GM21786 (cell line): ENCODE results near the gene CDK12.
"Not testable (repeated sequence)": the region's sequence is repeated elsewhere in the genome, so short reads cannot be mapped to it uniquely, and the experiment has no call there.

Source experiments
- ATAC-seq: cut with Tn5 transposase; IDR thresholded peaks from one replicate; pipeline ENCODE4 v1.9.1; 2021; ENCODE audit not compliant: unreplicated experiment

CDK12 gene

DNA sequence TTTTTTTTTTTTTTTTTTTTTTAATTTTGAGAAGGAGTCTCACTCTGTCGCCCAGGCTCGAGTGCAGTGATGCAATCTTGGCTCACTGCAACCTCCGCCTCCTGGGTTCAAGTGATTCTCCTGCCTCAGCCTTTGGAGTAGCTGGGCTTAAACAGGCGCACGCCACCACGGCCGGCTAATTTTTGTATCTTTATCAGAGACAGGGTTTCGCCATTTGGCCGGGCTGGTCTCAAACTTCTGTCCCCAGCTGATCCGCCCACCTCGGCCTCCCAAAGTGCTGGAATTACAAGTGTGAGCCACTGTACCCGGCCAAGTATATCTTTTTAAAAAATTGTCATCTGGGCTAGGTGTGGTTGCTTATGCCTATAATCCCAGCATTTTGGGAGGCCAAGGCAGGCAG, 35.6 kb downstream of the CDK12 start:
- ATAC-seq: not testable (repeated sequence)

DNA sequence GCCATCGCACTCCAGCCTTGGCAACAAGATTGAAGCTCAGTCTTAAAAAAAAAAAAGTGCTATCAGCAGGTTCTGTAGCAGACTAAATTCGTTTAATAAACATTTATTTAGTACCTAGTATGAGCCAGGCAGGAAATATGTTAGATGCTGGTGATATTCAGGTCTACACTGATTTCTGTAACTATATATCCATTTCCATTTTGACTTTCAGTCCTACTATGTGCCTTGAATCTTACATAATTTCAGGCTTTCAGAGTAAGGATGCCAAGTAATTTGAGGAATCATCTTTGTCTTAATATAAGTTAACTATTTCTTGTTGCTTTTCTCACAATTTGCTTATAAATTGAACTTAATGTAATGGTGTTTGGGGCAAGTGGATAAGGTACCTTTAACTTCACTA, 46.2 kb downstream of the CDK12 start:
- ATAC-seq: no peak

DNA sequence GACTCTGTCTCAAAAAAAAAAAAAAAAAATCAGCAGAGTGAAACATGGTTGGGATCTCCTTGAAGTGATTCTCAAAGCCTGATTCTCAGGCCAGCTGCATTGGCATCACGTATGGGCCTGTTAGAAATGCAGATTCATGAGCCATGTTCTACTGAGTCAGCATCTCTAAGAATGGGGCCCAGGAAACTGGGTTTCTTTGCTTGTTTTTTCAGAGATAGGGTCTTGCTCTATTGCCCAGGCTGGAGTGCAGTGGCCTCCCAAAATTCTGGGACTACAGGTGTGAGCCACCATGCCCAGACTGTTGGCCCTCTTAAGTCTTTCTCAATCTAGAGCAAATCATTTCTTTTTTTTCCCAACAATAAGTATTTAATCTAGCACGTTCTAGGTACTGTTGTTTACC, 47.7 kb downstream of the CDK12 start:
- no peak for ATAC-seq

DNA sequence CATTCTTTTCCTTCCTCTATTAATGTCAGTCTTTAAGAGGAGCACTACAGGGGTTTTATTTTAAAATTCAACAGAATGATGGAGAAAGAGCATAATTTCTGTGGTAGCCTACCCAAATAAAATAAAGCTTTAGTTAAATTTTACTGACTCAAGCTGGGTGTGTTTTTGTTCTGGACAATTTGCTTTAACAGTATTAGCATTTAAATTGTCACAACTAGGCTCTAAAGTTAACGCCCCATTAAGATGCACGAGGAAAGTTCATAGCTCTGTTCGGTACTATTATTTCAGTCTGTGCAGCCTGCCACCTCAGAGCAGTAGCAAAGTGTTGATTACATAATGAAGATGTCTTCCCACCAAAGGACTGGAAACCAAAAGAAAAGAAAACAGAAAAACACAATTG, 52.0 kb downstream of the CDK12 start:
- ATAC-seq: no peak

DNA sequence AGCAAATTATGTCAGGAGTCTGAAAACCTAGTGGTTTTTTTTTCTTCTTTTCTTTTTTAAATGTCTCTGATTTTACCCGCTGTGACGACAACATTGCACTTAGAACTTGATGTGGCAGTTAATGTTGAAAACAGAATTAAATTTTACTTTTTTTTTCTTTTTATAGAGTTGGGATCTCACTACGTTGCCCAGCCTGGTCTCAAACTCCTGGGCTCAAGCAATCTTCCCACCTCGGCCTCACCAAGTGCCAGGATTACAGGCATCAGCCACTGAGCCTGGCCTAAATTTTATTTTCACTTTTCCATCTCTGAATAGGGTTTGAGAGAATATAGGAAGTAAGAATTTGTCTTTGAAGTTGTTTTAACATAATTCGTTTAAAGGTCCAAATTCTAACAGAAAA, 52.6 kb downstream of the CDK12 start:
- no peak for ATAC-seq

DNA sequence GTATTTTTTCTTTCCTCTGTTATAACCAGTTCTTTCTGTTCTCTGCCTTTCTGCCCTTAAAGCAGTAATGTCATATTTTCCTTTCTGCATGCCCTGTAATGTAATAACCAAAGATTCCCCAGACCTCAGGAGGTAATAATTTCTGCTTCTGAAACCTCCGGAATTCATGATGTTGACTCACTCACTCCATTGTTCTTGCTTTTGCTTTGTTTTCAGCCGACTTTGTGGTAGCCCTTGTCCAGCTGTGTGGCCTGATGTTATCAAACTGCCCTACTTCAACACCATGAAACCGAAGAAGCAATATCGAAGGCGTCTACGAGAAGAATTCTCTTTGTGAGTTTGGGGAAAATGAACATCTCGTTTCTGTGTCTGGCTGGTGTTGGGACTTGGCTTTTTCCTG, 55.9 kb downstream of the CDK12 start:
- no peak for ATAC-seq

DNA sequence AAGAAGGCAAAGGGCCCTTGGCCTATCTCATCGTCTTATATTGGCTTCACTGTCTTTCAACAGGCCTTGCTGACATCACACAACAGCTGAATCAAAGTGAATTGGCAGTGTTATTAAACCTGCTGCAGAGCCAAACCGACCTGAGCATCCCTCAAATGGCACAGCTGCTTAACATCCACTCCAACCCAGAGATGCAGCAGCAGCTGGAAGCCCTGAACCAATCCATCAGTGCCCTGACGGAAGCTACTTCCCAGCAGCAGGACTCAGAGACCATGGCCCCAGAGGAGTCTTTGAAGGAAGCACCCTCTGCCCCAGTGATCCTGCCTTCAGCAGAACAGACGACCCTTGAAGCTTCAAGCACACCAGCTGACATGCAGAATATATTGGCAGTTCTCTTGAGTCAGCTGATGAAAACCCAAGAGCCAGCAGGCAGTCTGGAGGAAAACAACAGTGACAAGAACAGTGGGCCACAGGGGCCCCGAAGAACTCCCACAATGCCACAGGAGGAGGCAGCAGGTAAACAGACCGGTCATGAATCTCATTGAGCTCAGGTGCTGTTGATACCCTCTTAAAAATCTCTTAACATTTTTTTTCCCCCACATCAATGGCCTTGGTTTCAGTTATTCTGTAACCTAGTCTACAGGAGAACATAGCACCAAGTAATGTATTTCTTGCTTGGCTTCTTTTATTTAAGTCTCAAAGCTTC, 64.7 kb downstream of the CDK12 start:
- ATAC-seq: no peak

DNA sequence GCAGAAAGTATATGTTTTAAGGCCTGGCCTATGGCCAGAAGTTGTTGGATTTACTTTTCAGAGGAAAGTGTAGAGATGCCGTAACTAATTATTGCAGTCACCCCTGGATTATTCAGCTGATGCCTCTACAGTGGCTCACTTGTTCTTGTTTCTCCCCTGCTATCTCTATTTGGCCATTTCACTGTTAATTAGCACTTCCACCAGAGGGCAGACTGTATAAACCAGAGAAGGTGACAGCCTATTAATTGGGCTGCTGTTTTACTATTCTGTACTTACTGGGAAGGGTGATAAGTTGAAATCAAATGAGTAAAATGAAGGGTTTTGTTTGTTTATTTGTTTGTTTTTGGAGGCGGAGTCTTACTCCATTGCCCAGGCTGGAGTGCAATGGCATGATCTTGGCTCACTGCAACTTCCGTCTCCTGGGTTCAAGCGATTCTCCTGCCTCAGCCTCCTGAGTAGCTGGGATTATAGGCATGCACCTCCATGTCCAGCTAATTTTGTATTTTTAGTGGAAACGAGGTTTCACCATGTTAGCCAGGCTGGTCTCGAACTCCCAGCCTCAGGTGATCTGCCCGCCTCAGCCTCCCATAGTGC, 66.0 kb downstream of the CDK12 start:
- no peak for ATAC-seq

DNA sequence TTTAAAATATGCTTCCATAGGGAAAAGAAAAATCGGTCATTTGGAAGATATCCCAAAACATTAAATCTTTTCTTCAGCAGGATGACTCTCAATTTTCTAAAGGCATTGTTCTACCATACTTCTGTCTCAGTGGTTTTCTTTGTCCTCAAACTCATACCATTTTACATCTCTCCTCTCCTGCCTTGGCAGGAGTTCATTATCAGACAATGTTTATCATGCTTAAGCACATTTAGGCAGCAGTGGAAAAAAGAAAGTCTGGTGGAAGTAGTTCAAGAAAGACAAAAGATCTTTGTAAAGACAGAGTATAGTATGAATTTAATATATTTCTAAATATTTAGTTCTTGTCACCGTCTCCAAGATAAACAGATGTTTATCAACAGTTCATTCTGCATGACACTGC, 68.2 kb downstream of the CDK12 start:
- ATAC-seq: no peak

DNA sequence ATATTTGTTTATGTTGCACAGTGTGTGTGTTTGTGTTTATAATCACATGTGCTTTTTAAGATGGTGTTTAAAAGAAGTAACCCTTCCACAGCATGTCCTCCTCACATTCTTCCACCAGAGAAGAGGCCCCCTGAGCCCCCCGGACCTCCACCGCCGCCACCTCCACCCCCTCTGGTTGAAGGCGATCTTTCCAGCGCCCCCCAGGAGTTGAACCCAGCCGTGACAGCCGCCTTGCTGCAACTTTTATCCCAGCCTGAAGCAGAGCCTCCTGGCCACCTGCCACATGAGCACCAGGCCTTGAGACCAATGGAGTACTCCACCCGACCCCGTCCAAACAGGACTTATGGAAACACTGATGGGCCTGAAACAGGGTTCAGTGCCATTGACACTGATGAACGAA, 69.2 kb downstream of the CDK12 start:
- no peak for ATAC-seq

DNA sequence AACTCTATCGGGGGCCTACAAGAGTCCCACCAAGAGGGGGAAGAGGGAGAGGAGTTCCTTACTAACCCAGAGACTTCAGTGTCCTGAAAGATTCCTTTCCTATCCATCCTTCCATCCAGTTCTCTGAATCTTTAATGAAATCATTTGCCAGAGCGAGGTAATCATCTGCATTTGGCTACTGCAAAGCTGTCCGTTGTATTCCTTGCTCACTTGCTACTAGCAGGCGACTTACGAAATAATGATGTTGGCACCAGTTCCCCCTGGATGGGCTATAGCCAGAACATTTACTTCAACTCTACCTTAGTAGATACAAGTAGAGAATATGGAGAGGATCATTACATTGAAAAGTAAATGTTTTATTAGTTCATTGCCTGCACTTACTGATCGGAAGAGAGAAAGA, 70.0 kb downstream of the CDK12 start:
- no peak for ATAC-seq

DNA sequence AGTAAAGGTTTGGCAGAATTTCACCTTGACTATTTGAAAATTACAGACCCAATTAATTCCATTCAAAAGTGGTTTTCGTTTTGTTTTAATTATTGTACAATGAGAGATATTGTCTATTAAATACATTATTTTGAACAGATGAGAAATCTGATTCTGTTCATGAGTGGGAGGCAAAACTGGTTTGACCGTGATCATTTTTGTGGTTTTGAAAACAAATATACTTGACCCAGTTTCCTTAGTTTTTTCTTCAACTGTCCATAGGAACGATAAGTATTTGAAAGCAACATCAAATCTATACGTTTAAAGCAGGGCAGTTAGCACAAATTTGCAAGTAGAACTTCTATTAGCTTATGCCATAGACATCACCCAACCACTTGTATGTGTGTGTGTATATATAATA, 72.6 kb downstream of the CDK12 start:
- ATAC-seq: no peak

DNA sequence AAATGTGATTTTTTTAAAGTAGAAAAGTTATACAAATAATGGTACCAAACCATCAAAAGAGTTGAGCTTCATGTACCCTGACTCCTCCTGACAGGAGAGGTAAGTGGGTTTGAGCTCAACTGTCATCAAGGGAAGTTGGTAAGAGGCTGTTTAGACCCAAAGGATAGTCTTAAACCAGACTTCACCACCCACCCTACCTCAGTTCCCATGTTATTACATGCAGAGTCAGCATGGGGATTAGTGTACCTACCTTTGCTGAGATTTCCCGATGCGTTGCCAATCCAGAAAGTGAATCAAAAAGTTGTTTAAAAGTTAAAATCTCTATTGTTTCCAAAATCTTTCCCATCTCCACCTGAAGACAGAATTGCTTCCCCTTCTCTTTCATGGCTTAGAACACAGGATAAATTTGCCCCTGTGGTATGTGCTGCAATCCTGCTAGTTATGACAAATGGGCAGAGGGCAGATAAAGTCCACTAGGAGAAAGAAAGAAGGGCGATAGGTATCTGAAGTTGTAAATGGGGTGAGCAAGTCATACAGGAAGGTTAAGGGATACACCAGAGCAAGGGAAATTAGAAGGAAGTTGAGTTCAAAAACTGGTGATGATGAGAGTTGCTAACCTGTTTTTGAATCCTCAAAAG, 73.6 kb downstream of the CDK12 start:
- no peak for ATAC-seq

DNA sequence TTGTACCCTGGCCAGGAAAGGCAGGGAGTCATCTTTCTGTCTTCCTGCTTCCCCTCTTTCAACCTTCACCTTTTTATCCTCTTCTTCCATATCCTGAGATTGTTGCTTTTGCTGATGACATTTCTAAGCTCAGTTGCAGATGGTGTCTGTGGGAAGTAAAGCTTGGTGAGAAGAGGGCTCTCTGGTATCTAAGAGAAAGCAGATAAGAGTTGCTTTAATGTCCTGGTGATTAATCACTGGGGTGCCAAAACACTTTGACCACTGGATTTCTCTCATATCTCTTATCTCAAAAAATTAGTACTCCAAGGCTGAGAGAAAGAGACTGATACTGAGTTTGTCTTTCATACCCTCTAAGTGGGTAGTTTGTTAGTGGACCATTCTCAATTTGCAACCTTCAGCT, 75.2 kb downstream of the CDK12 start:
- no peak for ATAC-seq

DNA sequence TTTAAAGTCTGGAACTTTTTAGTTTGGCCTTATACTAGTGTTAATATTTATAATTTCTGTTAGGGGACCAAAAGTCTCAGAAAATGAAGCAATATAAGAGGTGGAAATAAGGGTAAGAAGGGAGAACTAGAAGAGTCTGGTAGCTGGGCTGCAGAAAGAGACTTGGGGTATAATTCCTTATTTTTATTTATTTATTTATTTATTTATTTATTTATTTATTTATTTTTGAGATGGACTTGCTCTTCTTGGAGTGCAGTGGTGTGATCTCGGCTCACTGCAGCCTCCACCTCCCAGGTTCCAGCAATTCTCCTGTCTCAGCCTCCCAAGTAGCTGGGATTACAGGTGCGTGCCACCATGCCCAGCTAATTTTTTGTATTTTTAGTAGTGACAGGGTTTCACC, 76.1 kb downstream of the CDK12 start:
- ATAC-seq: not testable (repeated sequence)

DNA sequence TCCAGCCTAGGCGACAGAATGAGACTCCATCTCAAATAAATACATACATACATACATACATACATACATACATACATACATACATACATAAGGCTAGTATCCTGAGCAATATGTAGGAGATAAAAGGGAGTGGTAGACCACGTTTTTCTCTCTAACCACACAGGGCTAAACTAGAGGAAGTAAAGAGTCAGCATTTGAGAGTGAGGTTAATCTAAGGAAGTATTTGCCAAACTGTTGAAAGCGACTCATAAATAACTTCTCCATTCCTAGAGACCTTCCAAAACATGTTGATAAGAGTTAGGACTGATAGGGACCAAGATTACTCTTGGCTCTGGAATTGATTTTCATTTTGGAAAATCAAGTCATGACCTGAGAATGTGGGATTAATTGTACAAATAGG, 77.6 kb downstream of the CDK12 start:
- ATAC-seq: no peak

DNA sequence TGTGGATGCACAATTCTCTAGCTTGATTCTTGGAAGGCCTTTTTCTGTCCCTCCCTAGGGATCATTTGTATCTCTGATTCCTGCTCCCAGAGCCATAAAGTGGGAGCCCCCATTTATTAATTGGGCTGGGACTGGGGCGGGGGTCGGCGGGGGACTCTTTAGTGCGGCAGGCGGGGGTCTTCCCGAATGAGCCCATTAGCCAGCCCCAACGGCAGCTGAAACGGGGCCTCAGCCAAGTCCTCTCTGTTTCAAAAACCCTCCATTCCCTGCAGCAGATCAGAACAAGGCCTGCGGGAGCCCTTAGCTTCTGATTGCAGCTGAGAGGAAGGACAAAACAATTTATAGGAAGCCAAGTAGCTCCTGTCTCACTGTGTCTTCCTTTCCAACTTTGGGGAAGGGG, 79.3 kb downstream of the CDK12 start:
- no peak for ATAC-seq

DNA sequence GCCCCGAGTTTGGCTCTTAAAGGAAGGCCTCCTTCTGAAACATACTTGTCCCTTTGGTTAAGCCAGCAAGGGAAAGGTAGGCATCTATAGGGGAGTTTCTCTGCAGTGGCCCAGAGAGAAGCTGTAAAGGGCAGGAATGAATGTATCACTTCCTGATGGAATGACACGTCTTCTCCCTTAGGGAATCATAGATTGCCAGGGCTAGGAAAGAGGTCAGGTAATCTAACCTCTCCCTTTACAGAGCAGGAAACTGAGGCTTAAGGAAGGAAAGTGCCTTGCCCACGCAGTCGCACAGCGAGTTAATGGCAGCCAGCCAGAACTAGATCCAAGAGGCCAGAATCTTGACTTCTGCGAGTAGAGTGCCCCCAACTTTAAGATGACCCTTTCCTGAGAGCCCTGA, 80.4 kb downstream of the CDK12 start:
- no peak for ATAC-seq

DNA sequence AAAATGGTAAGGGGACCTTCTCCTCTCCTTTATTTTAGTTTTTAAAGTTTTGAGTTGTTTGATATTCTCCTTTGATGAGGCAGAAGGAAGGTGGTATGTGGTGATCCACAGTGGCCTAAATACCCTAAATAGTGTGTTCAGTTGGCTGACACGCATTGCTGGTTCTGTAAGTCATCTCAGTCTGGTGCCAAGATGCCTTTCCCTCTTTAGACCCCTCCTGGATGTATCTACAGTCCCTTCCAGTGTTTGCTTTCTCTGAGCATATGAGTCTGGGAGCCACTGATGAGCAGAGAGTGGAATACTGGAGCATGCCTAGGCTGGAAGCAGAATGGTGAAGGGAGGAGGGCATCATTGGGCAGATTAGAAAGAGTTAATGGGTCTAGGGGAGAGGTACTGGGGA, 81.9 kb downstream of the CDK12 start:
- ATAC-seq: no peak

DNA sequence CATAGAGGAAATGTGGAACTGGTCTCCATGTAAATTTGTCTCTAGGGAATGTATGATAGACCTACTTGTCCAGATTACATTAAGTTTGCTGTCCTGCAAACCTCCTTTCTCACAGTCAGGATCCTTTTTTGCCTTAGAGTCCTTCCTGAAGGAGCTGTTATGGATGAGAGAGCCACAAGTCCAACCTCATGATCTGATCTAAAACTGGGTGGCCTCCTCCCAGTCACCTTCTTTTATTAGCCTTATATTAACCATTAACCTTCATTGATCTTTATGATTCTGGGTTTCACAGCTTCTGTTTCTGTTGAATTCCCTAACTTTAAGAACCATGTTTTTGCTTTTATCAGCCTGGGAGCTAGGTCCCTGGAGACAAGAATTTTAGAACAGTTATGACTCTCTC, 82.4 kb downstream of the CDK12 start:
- no peak for ATAC-seq

DNA sequence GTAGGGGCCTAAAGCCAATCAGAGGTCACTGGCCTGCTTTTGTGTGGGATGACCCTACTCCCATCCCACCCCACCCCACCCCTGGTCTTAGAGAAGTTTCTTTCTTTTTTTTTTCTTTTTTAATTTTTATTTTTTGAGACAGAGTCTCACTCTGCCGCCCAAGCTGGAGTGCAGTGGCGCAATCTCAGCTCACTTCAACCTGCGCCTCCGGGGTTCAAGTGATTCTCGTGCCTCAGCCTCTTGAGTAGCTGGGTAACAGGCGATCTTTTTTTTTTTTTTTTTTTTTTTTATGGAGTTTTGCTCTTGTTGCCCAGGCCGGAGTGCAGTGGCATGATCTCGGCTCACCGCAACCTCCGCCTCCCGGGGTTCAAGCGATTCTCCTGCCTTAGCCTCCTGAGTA, 83.1 kb downstream of the CDK12 start:
- ATAC-seq: not testable (repeated sequence)

DNA sequence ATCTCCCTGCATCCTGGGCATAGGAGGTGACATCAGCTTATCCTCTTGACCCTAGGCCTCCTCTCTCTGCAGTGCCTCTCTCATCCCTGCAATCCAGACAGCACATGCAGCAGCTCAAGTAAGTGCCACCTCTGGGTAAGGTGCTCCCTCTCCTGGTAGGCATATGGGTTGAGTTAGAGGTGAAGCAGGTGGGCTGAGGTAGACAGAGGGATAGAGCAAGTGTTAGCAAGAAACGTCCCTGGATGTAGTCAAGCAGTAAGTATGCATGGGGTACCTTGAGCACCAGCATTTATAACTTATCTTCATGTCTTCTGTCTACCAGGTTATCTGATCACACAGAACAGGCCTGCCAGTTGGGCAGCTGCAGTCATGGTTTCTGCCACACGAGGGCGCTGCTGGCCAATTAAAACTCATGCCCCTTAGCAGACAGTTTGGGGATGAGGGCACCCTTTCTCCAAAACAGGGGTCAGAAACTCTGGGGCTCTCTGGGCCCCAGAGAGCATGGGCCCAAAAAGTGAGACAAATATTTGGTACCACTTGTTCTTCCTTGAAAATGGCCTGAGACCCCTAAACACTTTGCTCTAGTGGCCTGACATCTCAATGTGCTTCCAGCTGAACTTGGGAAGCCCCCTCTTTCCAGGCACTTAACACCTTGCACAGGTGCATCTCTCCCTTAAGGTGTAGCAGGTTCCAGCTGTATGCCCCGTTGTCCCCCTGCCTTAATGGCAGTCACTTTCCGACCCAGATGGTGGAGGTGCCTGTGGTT, 86.6 kb downstream of the CDK12 start:
- ATAC-seq: no peak
